GM10248 (cell line): ENCODE data around the gene KDELR3.

ENCODE experiments used
- CTCF ChIA-PET: fragments of 300-600 bp; sonication (Branson Sonifier 250); formaldehyde crosslinking; extraction: SDS; loops from one replicate; lab custom pipeline; 2021; ENCODE audit warnings: antibody characterized with exemption; lab: Yijun Ruan, JAX
- POLR2A ChIA-PET: fragments of 350-650 bp; sonication (Branson Sonifier 250); formaldehyde crosslinking; extraction: SDS; loops from one replicate; lab custom pipeline; 2020; ENCODE audit warnings: antibody characterized with exemption; lab: Yijun Ruan, JAX
- DNase-seq: peaks from one replicate; pipeline ENCODE4 v3.0.0; 2012; ENCODE audit errors: extremely low spot score
- CTCF ChIP-seq: IDR thresholded peaks from 2 replicates; pipeline ENCODE4 v1.5.1; 2012; ENCODE audit warnings: mild to moderate bottlenecking, low read depth; ENCODE audit errors: extremely low read depth, missing control alignments, control extremely low read depth

The KDELR3 gene

GRCh38 chr22:38455076-38455529 is 12.8 kb upstream of the KDELR3 start, which contains the start of gene KCNJ4:
Gene KCNJ4 (minus strand): TSS chr22:38455199. CDS start chr22:38428132, 27,067 bp downstream.
- no peak for DNase-seq
- ChIA-PET POLR2A (no interaction called here), CTCF (no interaction called here)
- no peak for TF ChIP-seq CTCF

- POLR2A ChIA-PET = no interaction called here
- DNase-seq = no peak
- CTCF ChIA-PET = no interaction called here
- TF ChIP-seq CTCF = no peak
Measured at GRCh38 chr22:38455530-38456271, 12.2 kb upstream of the KDELR3 start.

DNA sequence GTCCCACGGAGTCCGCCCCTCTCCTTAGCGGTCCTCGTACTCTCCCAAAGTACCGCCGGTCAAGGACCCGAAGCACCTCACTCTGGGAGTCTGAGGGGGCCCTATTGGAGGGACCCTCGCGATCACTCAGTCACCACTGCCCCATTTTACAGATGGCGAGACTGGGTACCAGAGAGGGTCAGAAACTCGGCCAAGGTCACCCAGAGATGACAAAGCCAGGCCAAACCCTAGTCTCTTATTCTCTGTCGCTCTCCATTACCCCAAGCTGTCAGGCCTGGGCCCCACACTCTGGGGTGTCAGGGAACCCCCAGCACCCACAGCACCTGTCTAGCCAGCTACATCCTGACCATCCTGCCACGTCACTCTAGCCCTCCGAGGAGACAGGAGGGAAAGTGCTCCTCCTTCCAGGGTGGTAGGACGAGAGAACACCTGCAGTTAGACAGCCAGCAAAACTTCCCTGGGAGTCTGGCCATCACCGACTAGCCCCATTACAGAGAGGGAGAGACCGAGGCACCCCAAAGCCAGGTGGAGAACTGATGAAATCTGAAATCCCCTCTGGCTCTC is 11.5 kb upstream of the KDELR3 start:
- POLR2A ChIA-PET = no interaction called here

DNA sequence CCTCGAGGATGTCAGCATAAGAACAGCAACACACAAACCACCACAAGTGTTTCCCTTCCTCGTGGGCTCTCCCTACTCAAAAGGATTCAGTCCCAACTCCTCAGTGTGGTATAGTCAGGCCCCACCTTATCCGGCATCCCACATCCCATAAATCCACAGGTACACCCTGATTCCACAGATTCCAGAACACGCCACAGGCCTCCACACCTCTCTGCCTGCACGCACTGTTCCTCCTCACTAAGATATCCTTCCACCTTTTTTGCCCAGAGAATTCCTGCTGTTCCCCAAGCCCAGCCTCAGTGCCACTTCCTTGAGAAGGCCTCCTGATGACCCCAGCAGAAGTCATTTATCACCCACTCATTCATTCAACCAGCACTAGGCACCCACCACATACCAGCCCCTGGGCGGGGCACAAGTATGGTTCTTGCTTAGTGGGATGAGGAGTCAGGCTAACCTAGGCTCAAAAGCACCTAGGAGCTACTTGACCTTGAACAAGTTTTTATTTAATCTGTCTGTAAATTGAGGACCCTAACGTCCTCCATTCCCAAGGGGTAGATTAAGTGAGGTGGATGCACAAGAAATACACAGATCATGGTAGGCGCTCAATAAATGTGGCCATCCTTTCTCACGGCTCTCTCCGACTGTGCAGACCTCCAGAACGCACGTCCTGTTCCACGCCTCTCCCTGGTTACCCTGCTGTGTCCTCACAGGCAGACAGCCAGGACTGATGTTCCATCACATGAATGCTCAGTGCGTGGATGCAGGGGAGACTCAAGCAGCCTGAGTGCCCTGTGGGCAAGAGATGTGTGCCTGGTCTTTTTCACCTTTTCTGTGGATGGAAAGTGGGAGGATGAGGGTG is 10.8 kb upstream of the KDELR3 start:
- CTCF ChIA-PET = no interaction called here
- POLR2A ChIA-PET = no interaction called here
- no peak for TF ChIP-seq CTCF
- DNase-seq = no peak

More for the DNA sequence above, 11.5 kb upstream of the KDELR3 start:
- CTCF ChIA-PET = no interaction called here
- DNase-seq = no peak
- TF ChIP-seq CTCF = no peak

DNA sequence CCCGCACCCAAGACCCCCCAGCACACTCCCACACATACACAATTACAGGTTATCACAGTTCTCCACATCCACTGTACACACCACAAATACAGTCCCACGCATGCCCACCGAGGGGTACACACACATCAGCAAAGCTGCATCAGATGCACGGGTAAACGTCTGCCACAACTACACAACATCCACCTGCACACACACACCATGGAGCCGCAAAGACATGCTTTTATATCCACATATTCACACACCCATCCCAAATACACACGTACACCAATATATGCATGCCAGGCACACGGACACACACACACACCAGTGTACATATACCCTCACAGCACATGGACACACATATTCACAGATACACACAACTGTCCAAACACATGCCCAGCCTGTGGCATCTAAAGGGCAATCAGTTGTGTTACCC is 7.5 kb upstream of the KDELR3 start:
- DNase-seq = no peak
- ChIA-PET CTCF (interaction anchor here (1.4 kb wide), 2 partner anchors 15 to 25 kb away, joined by 3 read pairs; no protein-coding TSS in a partner anchor), POLR2A (no interaction called here)
- no peak for TF ChIP-seq CTCF

GRCh38 chr22:38461057-38461413 is 6.9 kb upstream of the KDELR3 start:
- TF ChIP-seq CTCF = no peak
- ChIA-PET CTCF (interaction anchor here (1.4 to 1.6 kb wide), 3 partner anchors 10 to 25 kb away, joined by 3 read pairs; no protein-coding TSS in a partner anchor), POLR2A (no interaction called here)
- DNase-seq = no peak
